ENCODE data around the gene MEPCE. TPM values are rescaled to one million over a fixed set of nuclear protein-coding genes. Genes with fewer than 3 reads are reported as not detected.

The MEPCE gene
- total RNA-seq, 2 experiments from 2014 or later: 52.6 to 57.0 TPM

- H3K27me3 ChIP-seq (ENCODE audit: control insufficient read depth in 1 of 2, insufficient read depth in 2 of 2, low read length in 2 of 2): no peaks in the 10 kb centered on the region
- no peak for TF ChIP-seq CTCF (IDR thresholded peaks at IDR 0.05)
- POLR2A ChIA-PET: interaction anchor here (0.6 to 5.1 kb wide), 3 partner anchors 47 to 108 kb away, joined by 4 to 32 read pairs (median 4); partner anchors contain the start of genes MEPCE and ZCWPW1
- Mint-ChIP-seq H3K36me3 (ENCODE audit: low read depth) (peaks cover 54% of the 10 kb centered on the region), H3K27me3 (no peaks in the 10 kb centered on the region), H3K9me3 (no peaks in the 10 kb centered on the region), H3K27ac (peak overlapping the region; percentile 86), H3K4me3 (peak overlapping the region; percentile 97), H3K4me1 (ENCODE audit: low read depth) (peaks cover 49% of the 10 kb centered on the region)
- intact Hi-C loops (cut with DNase I, micrococcal nuclease): loop anchor here in 1 of 2 experiments (5.0 to 10.0 kb wide), 2 partner anchors 201 to 379 kb away; partner anchors contain the start of gene SLC12A9
- DNase-seq: no peak
- CTCF ChIA-PET: no interaction called here
- H3K36me3 ChIP-seq (ENCODE audit: insufficient read depth, low read length): peaks cover 59% of the 10 kb centered on the region
- H3K4me1 ChIP-seq (ENCODE audit: insufficient read depth, low read length): peaks cover 65% of the 10 kb centered on the region
- peak overlapping the region; percentile 64 to 66 for H3K27ac ChIP-seq (ENCODE audit: low read depth in 1 of 2, low read length in 2 of 2)
- H3K4me3 ChIP-seq (ENCODE audit: low read length): peak overlapping the region; percentile 100
- no peaks in the 10 kb centered on the region for H3K9me3 ChIP-seq (ENCODE audit: control insufficient read depth in 1 of 2, insufficient read depth in 1 of 2, low read length in 2 of 2)
- no peak for ATAC-seq (ENCODE audit: poor library complexity)
Observed at GRCh38 chr7:100476101-100476780, 46.6 kb downstream of the MEPCE start.

DNA sequence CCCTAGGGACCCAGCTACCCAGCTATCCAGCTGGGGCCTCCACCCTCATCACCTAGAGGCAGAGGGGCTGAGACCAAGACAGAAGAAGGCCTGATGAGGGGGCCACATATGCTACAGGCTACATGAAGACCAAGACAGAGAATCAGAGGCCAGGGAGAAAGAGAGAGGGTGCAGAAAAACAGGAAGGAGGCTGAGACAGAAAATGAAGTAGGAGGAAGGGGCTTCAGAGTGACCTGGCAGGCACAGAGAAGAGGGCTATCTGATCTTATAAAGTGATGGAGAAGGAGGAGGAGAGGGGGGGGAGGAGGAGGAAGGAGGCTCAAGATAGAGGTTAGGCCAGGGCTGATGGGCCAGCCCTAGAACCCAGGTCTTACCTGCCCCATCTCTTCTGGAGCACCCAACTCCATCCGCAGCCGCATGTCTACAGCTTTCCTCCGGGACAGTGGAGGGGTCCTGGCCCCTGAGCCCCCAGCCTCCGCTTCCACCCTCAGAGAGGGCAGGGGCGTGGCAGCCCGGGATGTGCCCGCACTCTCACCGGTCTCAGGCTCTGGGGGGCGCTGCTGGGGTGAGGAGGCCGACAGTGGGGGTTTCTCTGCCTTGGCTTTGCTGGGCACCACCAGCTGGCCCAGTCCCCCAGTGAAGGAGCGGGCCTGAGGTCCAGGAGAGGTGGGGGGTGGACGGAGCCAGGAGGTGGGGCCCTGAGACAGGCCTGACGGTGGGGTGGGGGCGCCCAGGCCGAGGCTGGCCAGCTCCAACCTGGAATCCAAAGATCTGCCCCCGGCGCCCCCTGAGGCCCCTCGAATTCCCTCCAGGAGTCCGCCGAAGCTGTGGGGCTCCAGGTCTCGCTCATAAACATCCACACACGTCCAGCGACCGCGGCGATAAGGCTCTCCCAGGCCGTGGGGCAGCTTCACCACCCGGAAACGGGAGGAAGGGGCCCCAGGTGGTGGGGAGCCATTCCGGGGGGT, 47.6 kb downstream of the MEPCE start:
- H3K27ac Mint-ChIP-seq: peak overlapping the region; percentile 86
- peak in 12 of 14 experiments; percentile 23 to 59 (median 37) for DNase-seq
- intact Hi-C loops (cut with DNase I, micrococcal nuclease): loop anchor here in 1 of 2 experiments (5.0 to 10.0 kb wide), 2 partner anchors 200 to 378 kb away; partner anchors contain the start of gene SLC12A9
- no peak for ATAC-seq (ENCODE audit: poor library complexity)
- CTCF ChIA-PET: interaction anchor here (0.6 to 1.1 kb wide), 3 partner anchors 82 to 182 kb away, joined by 3 read pairs; partner anchors contain the start of gene FBXO24
- Histone ChIP-seq H3K27me3 (ENCODE audit: control insufficient read depth in 1 of 2, insufficient read depth in 2 of 2, low read length in 2 of 2) (no peaks in the 10 kb centered on the region), H3K9me3 (ENCODE audit: control insufficient read depth in 1 of 2, insufficient read depth in 1 of 2, low read length in 2 of 2) (no peaks in the 10 kb centered on the region), H3K4me3 (ENCODE audit: low read length) (peak overlapping the region; percentile 100), H3K27ac (ENCODE audit: low read depth in 1 of 2, low read length in 2 of 2) (peak overlapping the region; percentile 72 to 73), H3K4me1 (ENCODE audit: insufficient read depth, low read length) (peaks cover 73% of the 10 kb centered on the region), H3K36me3 (ENCODE audit: insufficient read depth, low read length) (peaks cover 51% of the 10 kb centered on the region)
- H3K36me3 Mint-ChIP-seq (ENCODE audit: low read depth): peaks cover 45% of the 10 kb centered on the region
- POLR2A ChIA-PET: interaction anchor here (1.0 to 5.1 kb wide), 4 partner anchors 48 to 149 kb away, joined by 3 to 32 read pairs (median 5); partner anchors contain the start of genes AGFG2, MEPCE, MOSPD3 and ZCWPW1
- no peaks in the 10 kb centered on the region for H3K27me3 Mint-ChIP-seq
- no peak for TF ChIP-seq CTCF (IDR thresholded peaks at IDR 0.05)
- H3K4me1 Mint-ChIP-seq (ENCODE audit: low read depth): peaks cover 53% of the 10 kb centered on the region
- no peaks in the 10 kb centered on the region for H3K9me3 Mint-ChIP-seq
- H3K4me3 Mint-ChIP-seq: peak overlapping the region; percentile 97

DNA sequence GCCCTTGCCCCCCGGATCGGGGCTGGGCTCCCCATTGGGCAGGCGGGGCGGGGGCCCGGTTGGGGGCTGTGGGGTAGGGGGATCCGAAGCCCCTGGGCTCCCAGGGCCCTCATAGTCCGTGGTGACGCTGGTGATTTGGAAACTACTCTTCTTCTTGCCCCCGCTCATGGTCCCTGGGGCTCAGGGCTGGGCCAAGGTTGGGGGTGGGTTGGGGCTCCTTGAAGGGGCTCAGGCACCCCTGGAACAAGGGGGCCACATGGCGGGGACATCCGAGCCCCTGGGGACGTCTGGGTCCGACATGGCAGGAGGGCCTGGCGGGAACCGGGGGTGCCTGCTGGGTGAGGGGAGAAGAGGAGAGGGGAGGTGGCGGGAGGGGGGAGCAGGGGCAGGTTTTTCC, 48.2 kb downstream of the MEPCE start:
- H3K4me1 Mint-ChIP-seq (ENCODE audit: low read depth): peaks cover 57% of the 10 kb centered on the region

More for the DNA sequence above, 48.2 kb downstream of the MEPCE start:
- H3K9me3 Mint-ChIP-seq: no peaks in the 10 kb centered on the region
- no peak for ATAC-seq (ENCODE audit: poor library complexity)
- ChIA-PET CTCF (interaction anchor here (0.6 to 2.7 kb wide), 4 partner anchors 9 to 181 kb away, joined by 3 to 9 read pairs (median 3); partner anchors contain the start of gene FBXO24), POLR2A (interaction anchor here (0.9 to 5.1 kb wide), 9 partner anchors 42 to 227 kb away, joined by 3 to 32 read pairs (median 8); partner anchors contain the start of genes AGFG2, FBXO24, LRCH4 and MEPCE)
- H3K4me1 ChIP-seq (ENCODE audit: insufficient read depth, low read length): peaks cover 75% of the 10 kb centered on the region
- no peaks in the 10 kb centered on the region for H3K27me3 ChIP-seq (ENCODE audit: control insufficient read depth in 1 of 2, insufficient read depth in 2 of 2, low read length in 2 of 2)
- H3K36me3 Mint-ChIP-seq (ENCODE audit: low read depth): peaks cover 43% of the 10 kb centered on the region
- peaks cover 44% of the 10 kb centered on the region for H3K36me3 ChIP-seq (ENCODE audit: insufficient read depth, low read length)
- peak in 1 of 14 experiments; percentile 36 for DNase-seq
- H3K27ac ChIP-seq (ENCODE audit: low read depth in 1 of 2, low read length in 2 of 2): peak overlapping the region; percentile 72 to 73
- peak overlapping the region; percentile 100 for H3K4me3 ChIP-seq (ENCODE audit: low read length)
- no peak for TF ChIP-seq CTCF (IDR thresholded peaks at IDR 0.05)
- intact Hi-C loops (cut with DNase I, micrococcal nuclease): loop anchor here (2.0 to 10.0 kb wide), 4 partner anchors 41 to 377 kb away; partner anchors contain the start of genes SLC12A9 (in 2 of the 2) and PPP1R35 (in 1 of the 2)
- peak overlapping the region; percentile 73 for H3K27ac Mint-ChIP-seq
- no peaks in the 10 kb centered on the region for H3K9me3 ChIP-seq (ENCODE audit: control insufficient read depth in 1 of 2, insufficient read depth in 1 of 2, low read length in 2 of 2)
- H3K27me3 Mint-ChIP-seq: no peaks in the 10 kb centered on the region
- H3K4me3 Mint-ChIP-seq: peak overlapping the region; percentile 97
